Stimulated activated naive CD4-positive, alpha-beta T cell (primary cell): ENCODE results near the gene IL18.
"Not testable (repeated sequence)": the region's sequence is repeated elsewhere in the genome, so short reads cannot be mapped to it uniquely, and the experiment has no call there.

Experiments
- DNase-seq, 6 experiments: peaks; one replicate each; lab custom pipeline; 2025; lab: John Stamatoyannopoulos, UW

The IL18 gene

GRCh38 chr11:112115386-112115785 is 48.5 kb downstream of the IL18 start:
- no peak for DNase-seq

GRCh38 chr11:112114460-112114859 is 49.4 kb downstream of the IL18 start:
- no peak for DNase-seq

- peak in 3 of 6 experiments; percentile 7 to 39 (median 29) for DNase-seq
Measured at GRCh38 chr11:112113539-112114457, 50.1 kb downstream of the IL18 start.

- DNase-seq, result no peak
Measured at GRCh38 chr11:112106070-112106469, 57.8 kb downstream of the IL18 start.

GRCh38 chr11:112103446-112103845 is 60.4 kb downstream of the IL18 start:
- DNase-seq, result no peak

GRCh38 chr11:112100462-112100861 is 63.4 kb downstream of the IL18 start:
- DNase-seq, result no peak

GRCh38 chr11:112097734-112098528 is 66.0 kb downstream of the IL18 start:
- DNase-seq, result no peak

GRCh38 chr11:112096194-112096593 is 67.7 kb downstream of the IL18 start:
- DNase-seq, result no peak

- not testable (repeated sequence) for DNase-seq
Measured at GRCh38 chr11:112095302-112095701, 68.6 kb downstream of the IL18 start.
